GM23248 (cell line): ENCODE results near the gene SLCO1B1.

Experiments used
- EZH2 ChIP-seq: fragments of 200-600 bp; sonication (generic); IDR thresholded peaks from 2 replicates; pipeline ENCODE4 v1.6.1; 2018; ENCODE audit warnings: antibody characterized with exemption, mild to moderate bottlenecking; ENCODE audit not compliant: insufficient read depth, poor library complexity, severe bottlenecking
- EZH2phosphoT487 ChIP-seq: fragments of 200-600 bp; sonication (generic); IDR thresholded peaks from 2 replicates; pipeline ENCODE4 v1.6.1; 2018; ENCODE audit warnings: antibody characterized with exemption, moderate library complexity, mild to moderate bottlenecking, low read depth; ENCODE audit not compliant: insufficient read depth

DNA sequence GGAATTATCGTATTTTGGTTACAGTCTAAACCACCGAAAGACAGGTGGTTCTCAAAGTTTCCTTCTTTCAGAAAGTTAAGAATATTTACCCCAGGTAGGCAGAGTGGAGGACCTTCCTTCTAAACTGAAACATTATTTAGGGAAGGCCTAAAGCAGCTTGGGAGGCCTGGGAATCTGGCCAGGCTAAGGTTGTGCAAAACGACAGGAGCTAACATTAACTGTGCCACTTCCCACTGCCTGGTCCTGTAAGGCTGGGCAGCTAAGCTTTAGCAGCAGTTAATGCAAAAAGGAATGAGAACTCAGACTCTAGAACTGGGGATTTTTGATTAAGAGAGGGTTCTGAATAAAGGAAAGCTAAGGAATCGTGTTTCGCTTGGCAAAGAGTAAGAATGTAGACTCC, 121.1 kb downstream of the SLCO1B1 start:
- TF ChIP-seq EZH2, result no peak
- TF ChIP-seq EZH2phosphoT487, result no peak
